GM12891 (cell line): ENCODE data around the gene DHRS3.
A peak's percentile ranks its signal among the peaks of the same experiment; 100 is the strongest.

Experiments
- DNase-seq: peaks from one replicate; pipeline ENCODE4 v3.0.0; 2011; ENCODE audit warnings: low spot score; ENCODE audit not compliant: insufficient read length
- FAIRE-seq: peaks from 2 replicates; lab custom pipeline; 2011; peaks lifted over from hg19 to GRCh38; lab: Jason Lieb, UNC
- PAX5 ChIP-seq: IDR thresholded peaks from 2 replicates; pipeline ENCODE4 v1.6.1; 2011; ENCODE audit warnings: low read length, moderate library complexity, mild to moderate bottlenecking; ENCODE audit not compliant: insufficient read depth, severe bottlenecking
- POLR2A ChIP-seq: IDR thresholded peaks from 2 replicates; pipeline ENCODE4 v1.6.1; 2011; ENCODE audit warnings: low read depth, low read length, control low read depth
- POLR2AphosphoS5 ChIP-seq: IDR thresholded peaks from 2 replicates; pipeline ENCODE4 v1.6.1; 2011; ENCODE audit warnings: low read depth, low read length, control low read depth
- POU2F2 ChIP-seq: IDR thresholded peaks from 2 replicates; pipeline ENCODE4 v1.6.1; 2011; ENCODE audit warnings: low read depth, mild to moderate bottlenecking, control low read depth, low read length, moderate library complexity
- SPI1 ChIP-seq: IDR thresholded peaks from 2 replicates; pipeline ENCODE4 v1.6.1; 2011; ENCODE audit warnings: low read depth, low read length, control low read depth
- TAF1 ChIP-seq: IDR thresholded peaks from 2 replicates; pipeline ENCODE4 v1.6.1; 2011; ENCODE audit warnings: low read depth, low read length, control low read depth

The DHRS3 gene

DNA sequence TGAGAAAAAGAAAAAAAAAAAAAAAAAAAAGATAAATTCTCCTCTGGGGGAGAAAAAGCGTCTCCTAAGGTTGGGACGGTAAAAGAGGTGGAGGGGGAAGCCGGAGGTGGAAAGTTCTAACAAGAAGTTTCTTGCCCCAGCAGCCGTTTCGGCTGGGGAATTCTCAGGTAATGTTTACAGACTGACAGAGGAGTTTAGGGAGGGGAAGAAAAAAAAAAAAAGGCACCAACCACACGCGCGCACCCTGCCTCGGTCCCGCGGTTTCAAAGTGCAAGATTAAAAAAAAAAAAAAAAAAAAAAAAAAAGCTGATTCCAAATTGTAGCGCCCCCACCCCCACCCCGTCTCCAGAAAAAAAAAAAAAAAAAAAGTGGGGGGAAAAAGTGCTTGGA, 504 bp downstream of the DHRS3 start:
- TF ChIP-seq POLR2AphosphoS5 = no peak
- no peak for TF ChIP-seq POU2F2
- TF ChIP-seq POLR2A = no peak
- TF ChIP-seq TAF1 = no peak
- TF ChIP-seq SPI1 = no peak
- no peak for TF ChIP-seq PAX5
- FAIRE-seq (no peak), DNase-seq (no peak)

DNA sequence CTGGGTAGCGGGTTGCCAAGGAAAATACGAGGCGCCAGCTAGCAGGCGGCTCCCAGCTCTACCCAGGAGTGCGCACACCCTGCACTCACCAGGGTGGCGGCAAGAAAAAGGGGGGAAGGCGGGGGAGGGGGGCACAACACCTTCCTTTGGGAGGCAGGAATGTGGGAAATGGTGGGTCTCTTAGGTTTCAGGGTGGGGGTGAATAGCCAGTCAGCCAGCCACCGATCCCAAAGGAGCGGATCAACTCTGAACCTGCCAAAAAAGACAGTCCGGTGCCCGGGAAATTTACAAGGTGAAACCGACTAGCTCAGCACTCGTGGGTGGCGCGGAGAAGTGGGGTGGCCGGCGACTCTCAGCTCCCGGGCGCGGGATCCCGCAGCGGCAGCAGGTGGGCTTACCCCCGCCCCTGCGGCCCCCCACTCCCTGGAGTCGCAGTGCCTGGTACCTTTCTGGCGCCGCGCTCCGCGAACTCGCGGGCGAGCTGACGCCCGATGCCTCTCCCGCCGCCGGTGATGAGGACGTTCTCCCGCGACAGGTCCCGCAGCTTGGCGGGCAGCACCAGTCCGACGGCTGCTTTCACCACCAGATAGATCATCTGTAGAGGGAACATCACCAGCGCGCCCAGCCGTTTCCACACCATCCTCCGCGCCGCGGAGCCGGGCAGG, 1.2 kb downstream of the DHRS3 start:
- no peak for FAIRE-seq
- TF ChIP-seq TAF1 (no peak), SPI1 (no peak), POU2F2 (no peak), POLR2AphosphoS5 (no peak), PAX5 (no peak), POLR2A (no peak)
- no peak for DNase-seq

DNA sequence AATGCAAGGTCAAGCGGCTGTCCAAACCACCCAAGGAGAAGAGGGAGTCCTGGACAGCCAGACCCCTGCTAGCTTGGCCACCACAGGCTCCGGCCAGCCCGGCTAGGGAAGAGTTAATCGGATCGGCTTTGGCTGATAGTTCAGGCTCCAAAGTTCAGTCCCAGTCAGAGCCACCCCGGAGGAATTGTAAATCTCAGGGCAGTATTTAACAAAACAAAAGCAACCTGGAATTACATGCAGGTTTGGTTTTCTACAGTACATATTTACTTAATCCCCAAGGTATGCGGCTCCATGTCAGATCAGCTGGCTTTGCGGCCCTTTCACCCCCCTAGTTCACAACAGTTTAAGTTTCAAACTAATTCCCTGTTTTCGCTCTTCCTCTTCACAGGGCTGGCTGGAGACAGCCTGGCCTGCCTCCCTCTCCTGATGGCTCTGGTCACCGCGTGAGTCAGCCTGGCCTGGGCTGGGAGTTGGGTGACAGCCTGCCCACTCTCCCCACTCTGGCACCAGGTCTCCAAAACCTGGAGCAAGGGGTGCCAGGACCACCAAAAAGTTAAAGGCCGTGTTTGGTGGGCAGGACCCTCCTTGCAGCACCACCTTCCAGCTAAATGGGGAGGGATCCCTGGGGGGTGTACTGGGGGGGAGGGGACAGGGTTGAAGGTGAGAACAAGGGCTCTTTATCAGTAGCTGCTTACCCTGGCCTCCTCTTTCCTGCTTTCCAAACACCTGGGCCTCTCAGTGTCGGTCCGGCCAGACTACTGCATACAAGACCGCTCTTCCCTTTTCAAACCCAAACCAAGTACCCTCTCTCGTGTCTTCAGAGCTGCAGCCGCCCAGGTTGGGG, 1.9 kb downstream of the DHRS3 start:
- FAIRE-seq (no peak), DNase-seq (no peak)

DNA sequence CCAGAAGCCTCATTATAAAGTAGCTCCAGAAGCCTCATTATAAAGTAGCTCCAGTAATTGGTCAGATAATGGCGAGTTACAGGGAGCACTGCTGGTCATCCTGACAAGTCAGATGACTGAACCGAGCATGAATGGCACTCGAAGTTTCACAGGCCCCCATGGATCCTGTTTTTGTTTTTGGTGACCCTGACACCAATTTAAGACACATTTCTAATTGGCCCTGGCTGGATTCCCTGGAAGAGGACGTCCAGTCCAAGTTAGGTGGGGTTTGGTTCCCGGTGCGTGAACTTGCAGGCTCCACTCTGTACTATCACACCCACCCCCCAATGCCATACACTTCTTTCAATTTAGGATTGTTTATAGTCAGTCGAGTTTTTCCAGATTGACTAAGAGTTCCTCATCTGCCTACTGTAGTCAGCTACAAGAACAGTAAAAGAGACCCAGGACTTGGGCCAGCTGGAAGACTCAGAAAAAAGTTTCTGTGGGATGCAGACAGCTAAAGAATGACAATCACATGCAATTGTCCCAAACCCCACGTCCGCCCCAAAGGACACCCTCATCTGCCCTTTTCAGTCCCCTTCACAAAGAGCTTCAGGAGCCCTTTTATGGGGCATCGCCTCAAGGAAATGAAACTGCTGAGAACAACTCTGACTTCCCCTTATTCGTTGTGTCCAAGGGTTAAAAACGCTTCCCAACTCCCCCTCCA, 2.7 kb downstream of the DHRS3 start:
- DNase-seq = no peak
- TF ChIP-seq POLR2AphosphoS5 (no peak), SPI1 (peak; percentile 44; the same call in 1 of the 2 replicates)
- no peak for FAIRE-seq

More for the DNA sequence above, 1.9 kb downstream of the DHRS3 start:
- TF ChIP-seq PAX5 = no peak
- TF ChIP-seq POU2F2 = no peak
- TF ChIP-seq TAF1 = no peak
- TF ChIP-seq POLR2AphosphoS5 = no peak
- no peak for TF ChIP-seq SPI1
- TF ChIP-seq POLR2A = no peak

DNA sequence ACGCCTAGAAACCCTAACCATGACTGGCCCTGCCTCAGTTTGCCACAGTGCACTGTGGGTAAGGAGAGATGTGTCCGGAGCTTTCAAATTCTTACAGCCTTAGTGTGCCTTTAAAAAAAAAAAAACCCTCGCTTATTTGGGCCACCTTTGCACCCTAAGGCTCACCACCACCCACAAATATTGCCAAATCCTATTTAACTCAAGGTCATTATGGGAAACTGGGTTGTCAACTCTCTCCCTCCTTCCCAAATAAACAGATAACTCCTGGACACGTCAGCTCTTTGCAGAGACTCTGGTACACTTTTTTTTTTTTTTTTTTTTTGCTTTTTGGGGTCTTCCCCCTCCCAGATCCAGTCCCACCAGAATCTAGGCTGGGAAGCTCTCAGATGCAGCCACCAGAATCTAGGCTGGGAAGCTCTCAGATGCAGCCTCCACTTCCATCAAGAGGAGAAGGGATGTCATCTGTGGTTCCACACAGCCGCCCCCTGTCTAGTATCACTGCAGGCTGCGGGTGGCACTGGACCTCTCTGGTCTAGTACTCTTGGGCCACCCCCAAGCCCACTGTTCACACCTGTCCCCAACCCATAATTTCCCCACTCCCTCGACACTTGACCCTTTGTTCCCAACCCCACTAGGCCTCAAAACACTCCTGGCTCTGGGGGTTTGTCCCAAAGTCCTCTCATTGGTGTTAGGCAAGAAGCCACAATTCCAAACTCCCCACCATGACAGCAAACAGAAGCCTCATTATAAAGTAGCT, 3.4 kb downstream of the DHRS3 start:
- DNase-seq (no peak), FAIRE-seq (no peak)
- no peak for TF ChIP-seq PAX5
- no peak for TF ChIP-seq SPI1
- no peak for TF ChIP-seq POU2F2
- TF ChIP-seq TAF1 = no peak
- no peak for TF ChIP-seq POLR2AphosphoS5
- TF ChIP-seq POLR2A = no peak

DNA sequence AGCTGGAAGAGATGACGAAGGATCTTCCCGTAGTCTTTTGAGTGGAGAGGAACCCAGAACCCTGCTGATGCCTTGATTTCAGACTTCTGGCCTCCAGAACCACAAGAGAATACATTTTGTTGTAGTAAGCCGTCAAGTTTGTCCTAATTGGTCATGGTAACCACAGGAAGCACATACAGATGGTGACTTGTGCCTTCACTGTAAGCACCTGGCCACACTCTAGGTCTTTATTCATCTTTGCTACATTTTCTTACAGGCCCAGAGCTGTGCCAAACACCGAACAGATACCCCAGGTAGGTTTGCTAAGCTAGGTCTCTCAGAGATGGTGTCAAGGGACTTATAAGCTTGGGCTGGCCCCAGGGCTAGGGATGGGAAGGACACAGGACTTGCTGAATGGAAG, 4.8 kb downstream of the DHRS3 start:
- TF ChIP-seq POLR2A (no peak), POU2F2 (no peak), SPI1 (no peak), TAF1 (no peak), PAX5 (no peak), POLR2AphosphoS5 (no peak)
- FAIRE-seq (no peak), DNase-seq (no peak)

DNA sequence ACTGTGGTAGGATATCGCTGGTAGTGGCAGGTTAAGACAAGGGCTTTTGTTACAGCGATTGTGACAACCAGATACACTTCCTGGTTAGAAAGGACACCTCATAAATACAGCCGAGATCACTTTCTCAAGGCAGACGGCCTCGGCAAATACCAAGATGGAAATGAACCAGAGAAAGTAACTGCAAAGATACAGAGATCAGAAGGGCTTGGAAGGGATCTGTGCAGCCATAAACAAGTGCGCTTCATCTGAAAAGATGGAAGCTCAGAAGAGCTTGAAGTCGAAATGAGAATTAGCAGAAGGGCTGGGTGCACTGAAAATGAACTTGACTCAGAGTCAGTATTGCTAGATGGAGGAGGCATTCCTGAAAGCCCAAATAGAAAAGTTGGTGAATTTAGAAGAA, 7.1 kb downstream of the DHRS3 start:
- TF ChIP-seq POU2F2 = no peak
- no peak for TF ChIP-seq PAX5
- no peak for TF ChIP-seq POLR2AphosphoS5
- no peak for TF ChIP-seq SPI1
- TF ChIP-seq POLR2A = no peak
- TF ChIP-seq TAF1 = no peak
- FAIRE-seq = no peak

DNA sequence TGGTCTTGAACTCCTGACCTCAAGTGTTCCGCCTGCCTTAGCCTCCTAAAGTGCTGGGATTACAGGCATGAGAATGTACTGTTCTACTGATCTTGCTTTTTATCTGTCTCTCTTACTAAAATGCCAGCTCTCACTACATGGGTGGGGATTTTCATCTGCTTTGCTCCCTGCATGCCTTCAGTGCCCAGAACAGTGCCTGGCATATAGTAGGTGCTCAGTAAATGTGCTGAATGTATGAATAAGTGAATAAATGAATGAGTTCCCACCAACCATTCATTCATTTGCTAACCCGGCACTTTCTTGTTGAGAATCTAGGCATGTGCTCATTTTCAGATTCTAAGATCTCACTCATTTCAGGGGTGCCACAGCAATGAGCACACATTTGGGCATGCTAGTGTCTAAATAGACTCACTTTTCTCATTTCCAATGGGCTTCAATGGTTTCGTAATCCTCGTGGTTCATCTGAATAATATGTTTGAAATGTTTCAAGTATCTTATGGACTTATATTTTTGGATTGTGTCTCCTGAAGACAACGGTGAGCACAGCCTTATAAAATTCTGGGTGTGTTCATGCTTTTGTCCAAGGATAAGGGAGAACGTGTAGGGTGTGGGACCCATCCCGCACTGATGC, 7.6 kb downstream of the DHRS3 start:
- FAIRE-seq (no peak), DNase-seq (no peak)
- TF ChIP-seq SPI1 = no peak
- TF ChIP-seq POU2F2 = no peak
- TF ChIP-seq TAF1 = no peak
- no peak for TF ChIP-seq POLR2AphosphoS5
- no peak for TF ChIP-seq POLR2A
- no peak for TF ChIP-seq PAX5

More for the DNA sequence above, 7.1 kb downstream of the DHRS3 start:
- DNase-seq = no peak
